ENCODE measurements around the gene NTF3. TPM values are rescaled to one million over a fixed set of nuclear protein-coding genes. Genes with fewer than 3 reads are reported as not detected.

NTF3 gene
- total and polyA plus RNA-seq, 2 of the 8 experiments (the other 6 are each of a cell fraction or from before 2014, with no cell fraction given), result 1.4 to 2.3 TPM

GRCh38 chr12:5444520-5444919, 12.6 kb downstream of the NTF3 start:
- no peak overlapping the region for H4K5ac ChIP-seq (ENCODE audit: insufficient read length, low read depth, low read length)
- H2BK5ac ChIP-seq (ENCODE audit: low read depth, low read length), result no peak overlapping the region
- H3K27ac ChIP-seq (ENCODE audit: low read depth, low read length), result no peak overlapping the region
- H3K4me1 ChIP-seq (replicated peaks in 1 of 4; ENCODE audit: control insufficient read depth in 3 of 4, insufficient read depth in 4 of 4, low read length in 3 of 4), result peaks cover 1 to 8% (median 2%) of the 10 kb centered on the region in 4 experiments; a peak in 4 of 7 replicates
- H3K23ac ChIP-seq (ENCODE audit: insufficient read length), result no peak overlapping the region
- FAIRE-seq, result no peak
- no peak overlapping the region for H2BK15ac ChIP-seq (ENCODE audit: low read length)
- H3K18ac ChIP-seq (ENCODE audit: extremely low read depth, low read length), result no peak overlapping the region
- H3K23me2 ChIP-seq (ENCODE audit: low read depth, low read length), result no peaks in the 10 kb centered on the region
- H4K91ac ChIP-seq (replicated peaks; ENCODE audit: insufficient read length, low read length), result no peak overlapping the region
- no peak overlapping the region for H2AK5ac ChIP-seq (ENCODE audit: low read depth, low read length)
- H3K79me1 ChIP-seq (ENCODE audit: low read depth, low read length), result no peaks in the 10 kb centered on the region
- H4K8ac ChIP-seq (ENCODE audit: extremely low read depth, insufficient read depth, low read length), result no peak overlapping the region
- H3K56ac ChIP-seq (replicated peaks; ENCODE audit: insufficient read length, low read depth, low read length), result no peak overlapping the region
- H4K20me1 ChIP-seq (replicated peaks in 1 of 2; ENCODE audit: control insufficient read depth in 1 of 2, insufficient read depth in 2 of 2, low read length in 2 of 2), result peaks cover 0 to 2% of the 10 kb centered on the region in 2 experiments
- ChIA-PET POLR2A (ENCODE audit: partially characterized antibody) (interaction anchor here (1.3 kb wide), 1 partner anchor 9 kb away, joined by 3 read pairs; no protein-coding TSS in a partner anchor), CTCF (ENCODE audit: partially characterized antibody) (interaction anchor here (0.8 to 8.4 kb wide), 4 partner anchors 14 to 454 kb away, joined by 3 to 108 read pairs (median 4); partner anchors contain the start of gene NTF3)
- H3K4me2 ChIP-seq (ENCODE audit: insufficient read depth in 1 of 2, low read depth in 2 of 2, low read length in 2 of 2), result no peak overlapping the region
- WGBS, 2 experiments (ENCODE audit: extremely low coverage in 1 of 2, insufficient coverage in 1 of 2, insufficient read length in 1 of 2, insufficient replicate concordance in 2 of 2, low coverage in 1 of 2, low lambda C conversion rate in 2 of 2, missing lambda C conversion rate in 1 of 2), result 84% methylated on average over 6 of the region's 6 CpGs; no CpG with 5 or more reads in 1 of the 2 experiments
- H3K9ac ChIP-seq (replicated peaks in 1 of 4; ENCODE audit: extremely low read depth in 1 of 4, low read depth in 3 of 4, low read length in 3 of 4), result no peak overlapping the region
- no peak overlapping the region for H2BK120ac ChIP-seq (replicated peaks; ENCODE audit: low read depth, low read length)
- H3K36me3 ChIP-seq (ENCODE audit: control insufficient read depth in 2 of 4, insufficient read depth in 4 of 4, low read length in 3 of 4), result no peaks in the 10 kb centered on the region; a peak in 1 of 8 replicates
- no peak overlapping the region for H3K4ac ChIP-seq (replicated peaks; ENCODE audit: insufficient read length, low read depth, low read length)
- no peak overlapping the region for H2BK20ac ChIP-seq (ENCODE audit: low read length)
- no peak overlapping the region for H2BK12ac ChIP-seq (ENCODE audit: low read depth, low read length)
- H3K9me3 ChIP-seq (ENCODE audit: insufficient read depth in 2 of 2, low read depth in 1 of 2, low read length in 1 of 2), result no peaks in the 10 kb centered on the region
- H3K27me3 ChIP-seq (replicated peaks in 1 of 4; ENCODE audit: control insufficient read depth in 3 of 4, extremely low read depth in 1 of 4, insufficient read depth in 3 of 4, low read length in 3 of 4), result no peaks in the 10 kb centered on the region; a peak in 2 of 7 replicates
- no peak for DNase-seq (ENCODE audit: low read depth in 1 of 2, low spot score in 2 of 2)
- H3K14ac ChIP-seq (ENCODE audit: insufficient read length), result no peak overlapping the region
- no peak overlapping the region for H2AFZ ChIP-seq (ENCODE audit: low read length)
- no peak overlapping the region for H3K4me3 ChIP-seq (ENCODE audit: extremely low read depth in 1 of 4, insufficient read depth in 2 of 4, low read depth in 3 of 4, low read length in 4 of 4)
- no peaks in the 10 kb centered on the region; a peak in 1 of 4 replicates for H3K79me2 ChIP-seq (ENCODE audit: control insufficient read depth in 1 of 2, insufficient read depth in 2 of 2, low read length in 2 of 2)
- TF ChIP-seq BRCA1 (IDR thresholded peaks at IDR 0.05; ENCODE audit: low read depth, low read length), result no peak
- TF ChIP-seq SUZ12 (IDR thresholded peaks at IDR 0.05; ENCODE audit: low read length), result no peak
- TF ChIP-seq ATF3 (IDR thresholded peaks at IDR 0.05; ENCODE audit: insufficient read depth, low read depth, low read length), result no peak
- TF ChIP-seq YY1 (IDR thresholded peaks at IDR 0.05; ENCODE audit: low read depth, low read length), result no peak
- no peak for TF ChIP-seq EZH2 (IDR thresholded peaks at IDR 0.05; ENCODE audit: low read depth, low read length, severe bottlenecking)
- TF ChIP-seq BACH1 (IDR thresholded peaks at IDR 0.05; ENCODE audit: low read length), result no peak
- no peak for TF ChIP-seq EP300 (IDR thresholded peaks at IDR 0.05; ENCODE audit: borderline replicate concordance in 1 of 2, low read depth in 2 of 2, low read length in 2 of 2)
- no peak for TF ChIP-seq CBX5 (IDR thresholded peaks at IDR 0.05; ENCODE audit: low read depth, low read length)
- TF ChIP-seq HDAC2 (IDR thresholded peaks at IDR 0.05; ENCODE audit: borderline replicate concordance in 1 of 2, low read depth in 2 of 2, low read length in 2 of 2), result no peak
- no peak for TF ChIP-seq FOSL1 (IDR thresholded peaks at IDR 0.05; ENCODE audit: insufficient read depth, low read depth, low read length)
- TF ChIP-seq SP4 (IDR thresholded peaks at IDR 0.05; ENCODE audit: low read length), result no peak
- no peak for TF ChIP-seq GABPA (IDR thresholded peaks at IDR 0.05; ENCODE audit: borderline replicate concordance, insufficient read depth, low read length)
- TF ChIP-seq CTBP2 (IDR thresholded peaks at IDR 0.05; ENCODE audit: borderline replicate concordance, insufficient read depth, insufficient read length, low read length), result no peak
